ENCODE measurements around the gene ANXA1. TPM values are rescaled to one million over a fixed set of nuclear protein-coding genes. Genes with fewer than 3 reads are reported as not detected.
A peak's percentile ranks its signal among the peaks of the same experiment; 100 is the strongest.

The ANXA1 gene
- total RNA-seq, 1 donor from 2014 or later = 237 TPM

DNA sequence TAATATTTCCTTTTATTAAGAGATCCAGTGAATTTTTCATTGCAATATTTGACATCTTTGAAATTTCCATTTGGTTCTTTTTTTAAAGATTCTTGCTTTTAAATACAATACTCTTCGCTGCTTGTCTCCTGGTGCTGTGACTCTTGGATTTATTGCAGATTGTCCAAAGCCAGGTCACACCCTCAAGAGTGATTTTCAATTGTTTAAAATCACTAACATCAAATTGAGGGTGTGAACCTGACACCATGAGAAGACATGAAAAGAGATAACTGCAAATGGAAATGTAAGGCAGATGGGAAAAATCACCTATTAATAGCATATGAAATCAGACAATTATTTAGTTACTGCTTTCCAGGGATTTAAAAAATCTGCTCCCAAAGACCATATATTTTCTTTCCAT, 42.6 kb downstream of the ANXA1 start:
- TF ChIP-seq, protein P1, sequence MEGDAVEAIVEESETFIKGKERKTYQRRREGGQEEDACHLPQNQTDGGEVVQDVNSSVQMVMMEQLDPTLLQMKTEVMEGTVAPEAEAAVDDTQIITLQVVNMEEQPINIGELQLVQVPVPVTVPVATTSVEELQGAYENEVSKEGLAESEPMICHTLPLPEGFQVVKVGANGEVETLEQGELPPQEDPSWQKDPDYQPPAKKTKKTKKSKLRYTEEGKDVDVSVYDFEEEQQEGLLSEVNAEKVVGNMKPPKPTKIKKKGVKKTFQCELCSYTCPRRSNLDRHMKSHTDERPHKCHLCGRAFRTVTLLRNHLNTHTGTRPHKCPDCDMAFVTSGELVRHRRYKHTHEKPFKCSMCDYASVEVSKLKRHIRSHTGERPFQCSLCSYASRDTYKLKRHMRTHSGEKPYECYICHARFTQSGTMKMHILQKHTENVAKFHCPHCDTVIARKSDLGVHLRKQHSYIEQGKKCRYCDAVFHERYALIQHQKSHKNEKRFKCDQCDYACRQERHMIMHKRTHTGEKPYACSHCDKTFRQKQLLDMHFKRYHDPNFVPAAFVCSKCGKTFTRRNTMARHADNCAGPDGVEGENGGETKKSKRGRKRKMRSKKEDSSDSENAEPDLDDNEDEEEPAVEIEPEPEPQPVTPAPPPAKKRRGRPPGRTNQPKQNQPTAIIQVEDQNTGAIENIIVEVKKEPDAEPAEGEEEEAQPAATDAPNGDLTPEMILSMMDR (IDR thresholded peaks at IDR 0.05) = no peak
- Mint-ChIP-seq H3K27me3 (ENCODE audit: unreplicated experiment) (peaks cover 34% of the 10 kb centered on the region), H3K9me3 (ENCODE audit: unreplicated experiment) (no peaks in the 10 kb centered on the region), H3K27ac (ENCODE audit: unreplicated experiment) (no peak overlapping the region), H3K4me3 (ENCODE audit: unreplicated experiment) (no peak overlapping the region), H3K36me3 (ENCODE audit: unreplicated experiment) (no peaks in the 10 kb centered on the region), H3K4me1 (ENCODE audit: unreplicated experiment) (no peaks in the 10 kb centered on the region)
- no peak for DNase-seq (ENCODE audit: extremely low spot score, unreplicated experiment)

DNA sequence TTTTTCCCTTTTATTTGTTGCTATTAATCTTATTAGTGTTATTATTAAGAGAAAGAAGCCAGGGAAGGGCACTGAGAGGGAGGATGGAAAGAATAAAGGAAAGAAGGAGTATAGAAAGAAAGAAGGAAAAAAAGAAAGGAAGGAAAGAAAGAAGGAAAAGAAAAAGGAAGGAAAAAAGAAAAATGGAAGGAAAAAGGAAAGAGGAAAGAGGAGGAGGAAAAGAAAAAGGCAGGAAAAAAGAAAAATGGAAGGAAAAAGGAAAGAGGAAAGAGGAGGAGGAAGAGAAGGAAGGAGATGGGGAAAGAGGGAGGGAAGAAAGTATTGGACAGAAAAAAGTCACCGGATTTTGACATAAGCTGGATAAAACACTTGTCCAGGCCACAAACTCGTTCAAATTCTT, 47.8 kb downstream of the ANXA1 start:
- Mint-ChIP-seq H3K9me3 (ENCODE audit: unreplicated experiment) (no peaks in the 10 kb centered on the region), H3K27ac (ENCODE audit: unreplicated experiment) (no peak overlapping the region), H3K27me3 (ENCODE audit: unreplicated experiment) (peaks cover 60% of the 10 kb centered on the region), H3K36me3 (ENCODE audit: unreplicated experiment) (no peaks in the 10 kb centered on the region), H3K4me1 (ENCODE audit: unreplicated experiment) (no peaks in the 10 kb centered on the region), H3K4me3 (ENCODE audit: unreplicated experiment) (no peak overlapping the region)
- TF ChIP-seq, protein P1 (IDR thresholded peaks at IDR 0.05) = no peak
- no peak for DNase-seq (ENCODE audit: extremely low spot score, unreplicated experiment)

DNA sequence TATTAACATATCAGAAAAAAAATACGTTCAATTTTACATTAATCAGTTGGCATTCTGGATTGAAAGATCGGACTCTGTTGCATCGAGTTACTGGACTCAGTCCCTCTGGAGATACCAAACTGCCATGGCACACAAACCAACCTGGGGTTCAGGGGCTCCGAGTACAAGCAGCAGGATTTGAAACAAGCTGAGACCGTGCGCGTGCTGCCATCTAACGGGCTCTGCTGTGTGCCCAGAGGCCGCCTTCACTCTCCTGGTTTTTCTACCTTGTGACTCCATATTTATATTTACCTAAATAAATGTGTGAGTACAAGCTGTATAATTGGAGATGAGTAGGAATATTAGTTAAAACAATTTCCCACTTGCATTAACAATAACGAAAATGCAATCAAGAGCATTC, 48.2 kb downstream of the ANXA1 start:
- H3K27me3 Mint-ChIP-seq (ENCODE audit: unreplicated experiment) = peaks cover 65% of the 10 kb centered on the region
- H3K27ac Mint-ChIP-seq (ENCODE audit: unreplicated experiment) = no peak overlapping the region
- H3K36me3 Mint-ChIP-seq (ENCODE audit: unreplicated experiment) = no peaks in the 10 kb centered on the region
- DNase-seq (ENCODE audit: extremely low spot score, unreplicated experiment) = no peak
- no peaks in the 10 kb centered on the region for H3K9me3 Mint-ChIP-seq (ENCODE audit: unreplicated experiment)
- H3K4me1 Mint-ChIP-seq (ENCODE audit: unreplicated experiment) = no peaks in the 10 kb centered on the region
- TF ChIP-seq, protein P1 (IDR thresholded peaks at IDR 0.05) = peak; percentile 27
- no peak overlapping the region for H3K4me3 Mint-ChIP-seq (ENCODE audit: unreplicated experiment)

DNA sequence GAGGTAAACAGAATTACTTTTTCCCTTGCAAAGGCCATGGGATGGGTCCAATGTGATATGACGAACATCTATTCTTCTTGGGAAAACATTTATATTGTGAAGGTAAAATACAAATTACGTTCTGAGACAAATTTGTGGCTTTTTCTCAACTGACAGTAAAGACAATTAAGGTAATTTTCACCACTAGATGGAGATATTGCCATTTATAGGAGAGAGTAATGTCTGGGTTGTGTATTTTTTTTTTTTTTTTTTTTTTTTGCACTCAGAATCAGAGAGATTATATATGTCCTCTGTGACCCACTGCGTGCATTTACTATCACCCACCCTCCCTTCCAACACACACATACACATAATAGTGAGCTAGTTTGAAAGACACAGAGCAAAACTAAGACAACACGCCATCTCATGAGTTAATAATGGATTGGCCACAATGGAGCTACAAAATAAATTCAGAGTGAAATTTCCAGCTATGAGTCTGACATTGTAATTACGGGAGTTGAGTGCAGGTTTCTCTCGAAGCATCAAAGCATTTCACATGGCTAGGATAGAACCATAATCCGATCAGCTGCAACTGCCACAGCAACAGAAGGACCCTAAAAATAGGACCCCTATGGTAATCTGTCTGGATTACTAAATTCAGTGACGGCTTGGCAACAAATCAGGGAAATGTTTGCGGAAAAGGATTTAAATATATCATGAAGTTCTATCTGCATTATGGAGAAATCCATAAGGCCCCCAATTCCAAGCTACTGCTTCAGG, 49.2 kb downstream of the ANXA1 start:
- H3K27me3 Mint-ChIP-seq (ENCODE audit: unreplicated experiment) = peaks cover 64% of the 10 kb centered on the region
- H3K4me1 Mint-ChIP-seq (ENCODE audit: unreplicated experiment) = no peaks in the 10 kb centered on the region
- H3K27ac Mint-ChIP-seq (ENCODE audit: unreplicated experiment) = no peak overlapping the region
- H3K9me3 Mint-ChIP-seq (ENCODE audit: unreplicated experiment) = no peaks in the 10 kb centered on the region
- no peak for DNase-seq (ENCODE audit: extremely low spot score, unreplicated experiment)
- TF ChIP-seq, protein P1 (IDR thresholded peaks at IDR 0.05) = peak; percentile 64
- H3K36me3 Mint-ChIP-seq (ENCODE audit: unreplicated experiment) = no peaks in the 10 kb centered on the region
- H3K4me3 Mint-ChIP-seq (ENCODE audit: unreplicated experiment) = no peak overlapping the region

DNA sequence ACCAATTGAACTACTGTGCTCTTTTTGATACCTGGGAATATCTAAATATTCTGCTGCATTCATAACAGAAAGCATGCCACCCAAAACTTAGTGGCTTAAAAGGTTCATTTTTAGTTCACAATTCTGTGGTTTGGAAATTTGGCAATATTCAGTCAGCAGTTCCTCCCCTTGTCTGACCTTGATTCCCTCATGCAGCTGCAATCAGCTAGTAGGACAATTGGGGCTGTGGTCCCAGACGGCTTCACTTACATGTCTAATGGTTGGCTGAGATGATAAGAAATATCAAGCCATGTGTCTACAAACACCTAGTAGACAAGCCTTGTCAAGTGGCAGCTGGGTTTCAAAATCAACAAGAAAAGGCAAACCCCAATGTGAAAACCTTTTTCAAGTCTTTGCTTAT, 51.3 kb downstream of the ANXA1 start:
- no peak overlapping the region for H3K4me3 Mint-ChIP-seq (ENCODE audit: unreplicated experiment)

More for the DNA sequence above, 51.3 kb downstream of the ANXA1 start:
- DNase-seq (ENCODE audit: extremely low spot score, unreplicated experiment) = no peak
- no peaks in the 10 kb centered on the region for H3K36me3 Mint-ChIP-seq (ENCODE audit: unreplicated experiment)
- H3K27ac Mint-ChIP-seq (ENCODE audit: unreplicated experiment) = no peak overlapping the region
- no peaks in the 10 kb centered on the region for H3K4me1 Mint-ChIP-seq (ENCODE audit: unreplicated experiment)
- H3K9me3 Mint-ChIP-seq (ENCODE audit: unreplicated experiment) = no peaks in the 10 kb centered on the region
- peaks cover 66% of the 10 kb centered on the region for H3K27me3 Mint-ChIP-seq (ENCODE audit: unreplicated experiment)
- TF ChIP-seq, protein P1 (IDR thresholded peaks at IDR 0.05) = no peak

Measured in osteocyte (in vitro differentiated cells).